ENCODE measurements around the gene CROCC2. TPM values are rescaled to one million over a fixed set of nuclear protein-coding genes. Genes with fewer than 3 reads are reported as not detected.

The CROCC2 gene
- total RNA-seq, 1 donor = not detected

GRCh38 chr2:240989451-240990265 is 83.5 kb downstream of the CROCC2 start:
- DNase-seq (ENCODE audit: low read depth) = peak; percentile 48
- H3K4me3 ChIP-seq (ENCODE audit: low read depth, low read length) = no peak overlapping the region
- peak; percentile 69 for TF ChIP-seq CTCF (IDR thresholded peaks at IDR 0.05; ENCODE audit: insufficient read depth, low read depth, low read length)

- TF ChIP-seq CTCF (IDR thresholded peaks at IDR 0.05; ENCODE audit: insufficient read depth, low read depth, low read length) = no peak
- DNase-seq (ENCODE audit: low read depth) = no peak
- H3K4me3 ChIP-seq (ENCODE audit: low read depth, low read length) = no peak overlapping the region
Measured at GRCh38 chr2:240990266-240990529, 84.1 kb downstream of the CROCC2 start.

GRCh38 chr2:240990726-240991377 is 84.7 kb downstream of the CROCC2 start:
- no peak for TF ChIP-seq CTCF (IDR thresholded peaks at IDR 0.05; ENCODE audit: insufficient read depth, low read depth, low read length)
- no peak for DNase-seq (ENCODE audit: low read depth)
- H3K4me3 ChIP-seq (ENCODE audit: low read depth, low read length) = no peak overlapping the region

GRCh38 chr2:240991378-240992263 is 85.5 kb downstream of the CROCC2 start:
- peak; percentile 83 for DNase-seq (ENCODE audit: low read depth)
- no peak overlapping the region for H3K4me3 ChIP-seq (ENCODE audit: low read depth, low read length)
- TF ChIP-seq CTCF (IDR thresholded peaks at IDR 0.05; ENCODE audit: insufficient read depth, low read depth, low read length) = no peak

- no peak overlapping the region for H3K4me3 ChIP-seq (ENCODE audit: low read depth, low read length)
- no peak for DNase-seq (ENCODE audit: low read depth)
- no peak for TF ChIP-seq CTCF (IDR thresholded peaks at IDR 0.05; ENCODE audit: insufficient read depth, low read depth, low read length)
Measured at GRCh38 chr2:240992572-240993291, 86.6 kb downstream of the CROCC2 start.

GRCh38 chr2:240993446-240994170 is 87.5 kb downstream of the CROCC2 start:
- TF ChIP-seq CTCF (IDR thresholded peaks at IDR 0.05; ENCODE audit: insufficient read depth, low read depth, low read length) = no peak
- no peak for DNase-seq (ENCODE audit: low read depth)
- no peak overlapping the region for H3K4me3 ChIP-seq (ENCODE audit: low read depth, low read length)
